HepG2 (cell line): ENCODE data around the gene PPP2R5C. TPM values are rescaled to one million over a fixed set of nuclear protein-coding genes. Genes with fewer than 3 reads are reported as not detected.

Experiments used
- CEBPG ChIP-seq: IDR thresholded peaks from 2 replicates; pipeline ENCODE4 v1.6.1; 2016
- ESRRA ChIP-seq: sonication (generic); formaldehyde crosslinking; IDR thresholded peaks from 2 replicates; pipeline ENCODE4 v1.5.1; 2020; ENCODE audit warnings: mild to moderate bottlenecking, low read depth, missing genetic modification reagents
- GABPA ChIP-seq, 2 experiments: IDR thresholded peaks; 2 replicates each; pipeline ENCODE4 v1.6.1; 2011 to 2016; ENCODE audit warnings: low read depth in 2 of 2, low read length in 1 of 2, missing biosample characterization in 1 of 2, missing genetic modification characterization in 1 of 2
- MNT ChIP-seq: fragments of 450-650 bp; IDR thresholded peaks from 2 replicates; pipeline ENCODE4 v1.6.1; 2016
- PHF21A ChIP-seq: sonication (generic); formaldehyde crosslinking; IDR thresholded peaks from 2 replicates; pipeline ENCODE4 v1.5.0; 2020; ENCODE audit warnings: mild to moderate bottlenecking, missing genetic modification reagents
- PRDM10 ChIP-seq: sonication (generic); formaldehyde crosslinking; IDR thresholded peaks from 2 replicates; pipeline ENCODE4 v1.4.0; 2020; ENCODE audit warnings: low read depth, missing genetic modification reagents
- USF2 ChIP-seq, 2 experiments: sonication (generic) in 1 of 2; formaldehyde crosslinking in 1 of 2; IDR thresholded peaks; 2 replicates each; pipeline versions ENCODE4 v1.5.1 to v1.6.1; 2011 to 2020; ENCODE audit warnings: borderline replicate concordance in 1 of 2, low read depth in 1 of 2, low read length in 1 of 2, mild to moderate bottlenecking in 1 of 2, missing genetic modification reagents in 1 of 2, moderate library complexity in 1 of 2
- ZBTB20 ChIP-seq: sonication (generic); formaldehyde crosslinking; IDR thresholded peaks from 2 replicates; pipeline ENCODE4 v1.8.1; 2023; ENCODE audit warnings: missing genetic modification reagents, low read depth, mild to moderate bottlenecking, borderline replicate concordance
- ZNF431 ChIP-seq: sonication (generic); formaldehyde crosslinking; IDR thresholded peaks from 2 replicates; pipeline ENCODE4 v1.9.0; 2022; ENCODE audit warnings: missing genetic modification reagents, low read depth, mild to moderate bottlenecking, borderline replicate concordance
- polyA plus RNA-seq, 8 experiments: library from polyadenylated mRNA; depleted of rRNA in 3 of 8; stranded (reverse) in 7 of 8; unstranded in 1 of 8; fragments of >200 nt; fragmentation: Illumina TruSeq in 4 of 8; extraction: Trizol in 4 of 8; gene quantifications; 2 replicates each; pipeline versions ENCODE4 v1.2.1 to v1.2.3, GENCODE V29; 2011 to 2016; ENCODE audit warnings: low read depth in 4 of 8, missing spikeins in 1 of 8, mixed read lengths in 1 of 8; ENCODE audit not compliant: insufficient read depth in 1 of 8
- total RNA-seq, 5 experiments: library from RNA; depleted of rRNA; stranded (reverse); fragments of >200 nt; fragmentation: Illumina TruSeq; extraction: Trizol; gene quantifications; 2 replicates each; pipeline ENCODE4 v1.2.3, GENCODE V29; 2016; ENCODE audit warnings: low read depth in 1 of 5
- TF ChIP-seq, protein P1 (sequence below): sonication (generic); formaldehyde crosslinking; IDR thresholded peaks from 2 replicates; pipeline ENCODE4 v1.8.0; 2022; ENCODE audit warnings: mild to moderate bottlenecking, missing genetic modification reagents, moderate library complexity
- TF ChIP-seq, protein P2 (sequence below): sonication (generic); formaldehyde crosslinking; IDR thresholded peaks from 2 replicates; pipeline ENCODE4 v1.4.0; 2020; ENCODE audit warnings: missing genetic modification reagents, borderline replicate concordance

PPP2R5C gene
- total and polyA plus RNA-seq, 2 of the 13 experiments (the other 11 are each of a cell fraction or from before 2014, with no cell fraction given): 74.3 to 78.5 TPM

DNA sequence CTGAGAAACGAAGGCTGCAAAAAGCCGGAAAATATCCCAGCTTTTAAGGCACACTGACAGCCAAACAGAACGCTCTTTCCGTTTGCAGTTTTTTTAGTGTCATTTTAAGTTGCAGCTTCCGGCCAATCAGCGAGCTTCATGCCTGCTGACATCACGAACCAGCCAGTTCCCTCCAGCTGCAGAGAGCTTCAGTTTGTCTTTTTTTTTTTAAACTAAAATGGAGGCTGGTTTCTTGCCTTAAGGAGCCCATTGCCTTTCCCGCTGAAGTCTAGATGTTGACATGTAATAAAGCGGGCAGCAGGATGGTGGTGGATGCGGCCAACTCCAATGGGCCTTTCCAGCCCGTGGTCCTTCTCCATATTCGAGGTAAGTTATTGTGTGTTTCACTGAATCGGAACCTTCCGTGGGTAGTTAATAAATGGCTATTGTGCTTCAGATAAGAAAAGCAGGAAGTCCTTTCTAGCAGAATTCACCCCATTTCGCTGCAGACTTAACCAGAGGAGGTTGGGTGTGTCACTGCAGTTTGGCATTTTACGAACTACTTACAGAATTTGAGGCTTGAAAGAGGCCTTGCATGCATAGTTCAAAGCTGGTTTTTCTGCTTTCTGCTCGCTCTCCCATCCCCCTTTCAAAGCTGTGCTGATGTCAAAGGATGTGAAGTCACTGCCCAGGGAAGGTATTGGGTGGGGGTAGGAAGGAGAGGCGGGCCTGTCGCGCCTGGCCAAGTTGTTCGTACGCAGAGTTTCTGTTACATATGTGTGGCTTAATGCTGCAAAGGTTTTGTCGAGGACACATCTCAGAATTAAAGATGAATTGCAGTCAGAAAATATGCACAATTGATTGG lies 48.4 kb downstream of the PPP2R5C start (continued):
- TF ChIP-seq PHF21A (CRISPR knock-in tag) (peak; percentile 50; the same call in 1 of the 2 replicates), USF2 (IDR thresholded peaks at IDR 0.05; ENCODE audit: low read depth, low read length) (no peak), USF2 (CRISPR knock-in tag; IDR thresholded peaks at IDR 0.05; ENCODE audit: borderline replicate concordance) (no peak), ZNF431 (no peak), MNT (no peak), ESRRA (no peak), ZBTB20 (CRISPR knock-in tag) (no peak), PRDM10 (peak; percentile 78; the same call in 1 of the 2 replicates), GABPA (IDR thresholded peaks at IDR 0.05; ENCODE audit: low read depth, low read length) (peak; percentile 50), GABPA (CRISPR knock-in tag; IDR thresholded peaks at IDR 0.05; ENCODE audit: low read depth) (peak; percentile 87), CEBPG (CRISPR knock-in tag) (peak; percentile 36; the same call in 1 of the 2 replicates)
- TF ChIP-seq, protein P1, sequence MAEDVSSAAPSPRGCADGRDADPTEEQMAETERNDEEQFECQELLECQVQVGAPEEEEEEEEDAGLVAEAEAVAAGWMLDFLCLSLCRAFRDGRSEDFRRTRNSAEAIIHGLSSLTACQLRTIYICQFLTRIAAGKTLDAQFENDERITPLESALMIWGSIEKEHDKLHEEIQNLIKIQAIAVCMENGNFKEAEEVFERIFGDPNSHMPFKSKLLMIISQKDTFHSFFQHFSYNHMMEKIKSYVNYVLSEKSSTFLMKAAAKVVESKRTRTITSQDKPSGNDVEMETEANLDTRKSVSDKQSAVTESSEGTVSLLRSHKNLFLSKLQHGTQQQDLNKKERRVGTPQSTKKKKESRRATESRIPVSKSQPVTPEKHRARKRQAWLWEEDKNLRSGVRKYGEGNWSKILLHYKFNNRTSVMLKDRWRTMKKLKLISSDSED (CRISPR knock-in tag): no peak
- TF ChIP-seq, protein P2, sequence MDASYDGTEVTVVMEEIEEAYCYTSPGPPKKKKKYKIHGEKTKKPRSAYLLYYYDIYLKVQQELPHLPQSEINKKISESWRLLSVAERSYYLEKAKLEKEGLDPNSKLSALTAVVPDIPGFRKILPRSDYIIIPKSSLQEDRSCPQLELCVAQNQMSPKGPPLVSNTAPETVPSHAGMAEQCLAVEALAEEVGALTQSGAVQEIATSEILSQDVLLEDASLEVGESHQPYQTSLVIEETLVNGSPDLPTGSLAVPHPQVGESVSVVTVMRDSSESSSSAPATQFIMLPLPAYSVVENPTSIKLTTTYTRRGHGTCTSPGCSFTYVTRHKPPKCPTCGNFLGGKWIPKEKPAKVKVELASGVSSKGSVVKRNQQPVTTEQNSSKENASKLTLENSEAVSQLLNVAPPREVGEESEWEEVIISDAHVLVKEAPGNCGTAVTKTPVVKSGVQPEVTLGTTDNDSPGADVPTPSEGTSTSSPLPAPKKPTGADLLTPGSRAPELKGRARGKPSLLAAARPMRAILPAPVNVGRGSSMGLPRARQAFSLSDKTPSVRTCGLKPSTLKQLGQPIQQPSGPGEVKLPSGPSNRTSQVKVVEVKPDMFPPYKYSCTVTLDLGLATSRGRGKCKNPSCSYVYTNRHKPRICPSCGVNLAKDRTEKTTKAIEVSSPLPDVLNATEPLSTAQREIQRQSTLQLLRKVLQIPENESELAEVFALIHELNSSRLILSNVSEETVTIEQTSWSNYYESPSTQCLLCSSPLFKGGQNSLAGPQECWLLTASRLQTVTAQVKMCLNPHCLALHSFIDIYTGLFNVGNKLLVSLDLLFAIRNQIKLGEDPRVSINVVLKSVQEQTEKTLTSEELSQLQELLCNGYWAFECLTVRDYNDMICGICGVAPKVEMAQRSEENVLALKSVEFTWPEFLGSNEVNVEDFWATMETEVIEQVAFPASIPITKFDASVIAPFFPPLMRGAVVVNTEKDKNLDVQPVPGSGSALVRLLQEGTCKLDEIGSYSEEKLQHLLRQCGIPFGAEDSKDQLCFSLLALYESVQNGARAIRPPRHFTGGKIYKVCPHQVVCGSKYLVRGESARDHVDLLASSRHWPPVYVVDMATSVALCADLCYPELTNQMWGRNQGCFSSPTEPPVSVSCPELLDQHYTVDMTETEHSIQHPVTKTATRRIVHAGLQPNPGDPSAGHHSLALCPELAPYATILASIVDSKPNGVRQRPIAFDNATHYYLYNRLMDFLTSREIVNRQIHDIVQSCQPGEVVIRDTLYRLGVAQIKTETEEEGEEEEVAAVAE: 0 out of 2 replicates have a peak, but pooled peaks have one; percentile 53
